HCT116 (cell line): ENCODE results near the gene SH3BP1. TPM values are rescaled to one million over a fixed set of nuclear protein-coding genes. Genes with fewer than 3 reads are reported as not detected.

Source experiments
- ATAC-seq: fragments of 200-7000 bp; cut with Tn5 transposase; 2 replicates; pipeline ENCODE4 v1.9.1; 2020; ENCODE audit warnings: mild to moderate bottlenecking, moderate library complexity
- BruUV-seq: library from RNA; stranded (reverse); fragments of 400-500 nt; replicated peaks from 2 replicates; lab custom pipeline; 2021; lab: Mats Ljungman, UMichigan
- CTCF ChIA-PET: fragments of 300-600 bp; sonication (Branson Sonifier 250); formaldehyde crosslinking; loops from one replicate; lab custom pipeline; 2021; ENCODE audit warnings: antibody characterized with exemption; lab: Charles Lee
- POLR2A ChIA-PET: fragments of 300-600, 350-600 bp; sonication (Branson Sonifier 250); formaldehyde crosslinking; loops from one replicate; lab custom pipeline; 2021; ENCODE audit warnings: antibody characterized with exemption; lab: Charles Lee
- RAD21 ChIA-PET, 2 experiments: fragments of 300-600 bp; sonication (Branson Sonifier 250); formaldehyde crosslinking; loops; one replicate each; lab custom pipeline; 2023; ENCODE audit warnings: low total read pairs in 2 of 2; ENCODE audit not compliant: uncharacterized antibody in 2 of 2, unreplicated experiment in 2 of 2, low non-redundant PET in 1 of 2; lab: Charles Lee
- DNase-seq: peaks from one replicate; pipeline ENCODE4 v3.0.0-alpha.2; 2010; ENCODE audit warnings: low read depth, low spot score
- H2AFZ ChIP-seq: fragments of 200-600 bp; shearing (Covaris generic), sonication (generic); 2 replicates; pipeline ENCODE4 v1.6.1; 2017; ENCODE audit warnings: low read depth, mixed run types, mixed read lengths, antibody characterized with exemption, low read length; ENCODE audit not compliant: poor library complexity, severe bottlenecking
- H3K27ac ChIP-seq: 2 replicates; pipeline ENCODE4 v1.5.1; 2012; ENCODE audit warnings: low read depth, low read length
- H3K27me3 ChIP-seq: fragments of 200-600 bp; sonication (generic); 2 replicates; pipeline ENCODE4 v1.6.1; 2016; ENCODE audit warnings: mixed run types, low read length, mixed read lengths; ENCODE audit not compliant: insufficient read depth
- H3K36me3 ChIP-seq, 2 experiments: fragments of 200-500 bp in 1 of 2; fragments of 200-600 bp in 1 of 2; sonication (Bioruptor generic) in 1 of 2; sonication (generic) in 1 of 2; 2 replicates each; pipeline versions ENCODE4 v1.5.1 to v1.6.1; 2014 to 2016; ENCODE audit warnings: low read length in 2 of 2, inconsistent platforms in 1 of 2, mixed read lengths in 1 of 2, mixed run types in 1 of 2; ENCODE audit not compliant: insufficient read depth in 2 of 2, control insufficient read depth in 1 of 2
- H3K4me1 ChIP-seq, 2 experiments: fragments of 200-600 bp in 1 of 2; sonication (generic) in 1 of 2; 2 replicates each; pipeline versions ENCODE4 v1.5.1 to v1.6.1; 2012 to 2017; ENCODE audit warnings: low read length in 2 of 2, inconsistent platforms in 1 of 2, mild to moderate bottlenecking in 1 of 2, mixed read lengths in 1 of 2, mixed run types in 1 of 2, moderate library complexity in 1 of 2; ENCODE audit not compliant: insufficient read depth in 2 of 2, control insufficient read depth in 1 of 2
- H3K4me2 ChIP-seq: fragments of 200-600 bp; sonication (generic); 2 replicates; pipeline ENCODE4 v1.6.1; 2017; ENCODE audit warnings: mixed run types, low read length, mixed read lengths
- H3K4me3 ChIP-seq, 2 experiments: fragments of 200-600 bp in 1 of 2; sonication (generic) in 1 of 2; replicated peaks in 1 of 2; 2 replicates each; pipeline ENCODE4 v1.5.1; 2011 to 2016; ENCODE audit warnings: low read length in 2 of 2, control low read depth in 1 of 2, low read depth in 1 of 2, mild to moderate bottlenecking in 1 of 2, mixed read lengths in 1 of 2, mixed run types in 1 of 2
- H3K79me2 ChIP-seq: fragments of 200-600 bp; sonication (generic); 2 replicates; pipeline ENCODE4 v1.6.1; 2017; ENCODE audit warnings: mild to moderate bottlenecking, mixed run types, low read length, moderate library complexity, mixed read lengths; ENCODE audit not compliant: insufficient read depth
- H3K9ac ChIP-seq: fragments of 200-600 bp; sonication (generic); 2 replicates; pipeline ENCODE4 v1.6.1; 2016; ENCODE audit warnings: low read length, mixed read lengths
- H3K9me2 ChIP-seq: fragments of 200-600 bp; sonication (generic), shearing (Covaris generic); 2 replicates; pipeline ENCODE4 v1.6.1; 2017; ENCODE audit warnings: mixed run types, mild to moderate bottlenecking, moderate library complexity; ENCODE audit not compliant: insufficient read depth
- H3K9me3 ChIP-seq, 2 experiments: fragments of 200-500 bp in 1 of 2; fragments of 200-600 bp in 1 of 2; sonication (Bioruptor generic) in 1 of 2; sonication (generic) in 1 of 2; 2 replicates each; pipeline ENCODE4 v1.6.1; 2014 to 2017; ENCODE audit warnings: low read length in 2 of 2, mixed read lengths in 2 of 2, inconsistent platforms in 1 of 2, low read depth in 1 of 2, mild to moderate bottlenecking in 1 of 2, mixed run types in 1 of 2, moderate library complexity in 1 of 2; ENCODE audit not compliant: control insufficient read depth in 1 of 2, insufficient read depth in 1 of 2
- H4K20me1 ChIP-seq: fragments of 200-600 bp; sonication (generic), shearing (Covaris generic); 2 replicates; pipeline ENCODE4 v1.6.1; 2017; ENCODE audit warnings: mixed run types, mild to moderate bottlenecking, moderate library complexity; ENCODE audit not compliant: insufficient read depth
- ATF3 ChIP-seq: IDR thresholded peaks from 2 replicates; pipeline ENCODE4 v1.6.1; 2012
- CBX3 ChIP-seq: IDR thresholded peaks from 2 replicates; pipeline ENCODE4 v1.6.1; 2012; ENCODE audit warnings: low read depth
- CEBPB ChIP-seq: IDR thresholded peaks from 2 replicates; pipeline ENCODE4 v1.6.1; 2012; ENCODE audit warnings: low read depth
- CTCF ChIP-seq, 3 experiments: fragments of 200-600 bp in 1 of 3; sonication (generic) in 1 of 3; IDR thresholded peaks in 2 of 3; conservative IDR thresholded peaks in 1 of 3; 2 replicates each; pipeline ENCODE4 v1.5.1; 2012 to 2017; ENCODE audit warnings: low read depth in 2 of 3, low read length in 2 of 3, antibody characterized with exemption in 1 of 3, borderline replicate concordance in 1 of 3, control low read depth in 1 of 3, mild to moderate bottlenecking in 1 of 3, mixed read lengths in 1 of 3, mixed run types in 1 of 3, moderate library complexity in 1 of 3; ENCODE audit not compliant: insufficient read depth in 1 of 3
- EGR1 ChIP-seq: IDR thresholded peaks from 2 replicates; pipeline ENCODE4 v1.6.1; 2012; ENCODE audit warnings: low read depth
- ELF1 ChIP-seq: IDR thresholded peaks from 2 replicates; pipeline ENCODE4 v1.6.1; 2012; ENCODE audit warnings: low read depth, borderline replicate concordance
- EZH2phosphoT487 ChIP-seq: fragments of 200-600 bp; IDR thresholded peaks from 2 replicates; pipeline ENCODE4 v1.6.1; 2018; ENCODE audit warnings: antibody characterized with exemption, borderline replicate concordance
- FOSL1 ChIP-seq: IDR thresholded peaks from 2 replicates; pipeline ENCODE4 v1.6.1; 2012; ENCODE audit warnings: low read depth
- JUND ChIP-seq: IDR thresholded peaks from 2 replicates; pipeline ENCODE4 v1.6.1; 2012
- MAX ChIP-seq: IDR thresholded peaks from 2 replicates; pipeline ENCODE4 v1.6.1; 2012
- POLR2AphosphoS5 ChIP-seq: IDR thresholded peaks from 2 replicates; pipeline ENCODE4 v1.6.1; 2011; ENCODE audit warnings: mild to moderate bottlenecking, low read depth, low read length, moderate library complexity
- REST ChIP-seq: IDR thresholded peaks from 2 replicates; pipeline ENCODE4 v1.6.1; 2012; ENCODE audit warnings: low read depth
- SIN3A ChIP-seq: IDR thresholded peaks from 2 replicates; pipeline ENCODE4 v1.6.1; 2012; ENCODE audit warnings: low read depth
- SP1 ChIP-seq: IDR thresholded peaks from 2 replicates; pipeline ENCODE4 v1.6.1; 2012; ENCODE audit warnings: low read depth
- SRF ChIP-seq: IDR thresholded peaks from 2 replicates; pipeline ENCODE4 v1.6.1; 2012; ENCODE audit warnings: low read depth
- TCF7L2 ChIP-seq: IDR thresholded peaks from 2 replicates; pipeline ENCODE4 v1.7.0; 2011; ENCODE audit warnings: borderline replicate concordance, inconsistent platforms; ENCODE audit not compliant: insufficient read depth, insufficient read length; ENCODE audit errors: extremely low read depth
- YY1 ChIP-seq: IDR thresholded peaks from 2 replicates; pipeline ENCODE4 v1.6.1; 2011; ENCODE audit warnings: low read length, low read depth, moderate library complexity, mild to moderate bottlenecking; ENCODE audit not compliant: insufficient replicate concordance; ENCODE audit errors: extremely low read depth
- ZFX ChIP-seq: fragments of 450-650 bp; IDR thresholded peaks from 2 replicates; pipeline ENCODE4 v1.6.1; 2017
- ZNF274 ChIP-seq: fragments of 200-500 bp; sonication (Bioruptor generic); IDR thresholded peaks from 2 replicates; pipeline ENCODE4 v1.6.1; 2014; ENCODE audit warnings: mild to moderate bottlenecking, low read depth, low read length, inconsistent platforms
- intact Hi-C: fragments of 100-400 bp; cut with micrococcal nuclease; formaldehyde crosslinking; loops from 2 replicates; pipeline ENCODE4 v1.10.0; 2022
- total RNA-seq: library from RNA; stranded (reverse); gene quantifications from one replicate; pipeline ENCODE4 v1.2.1, GENCODE V29; 2021; ENCODE audit not compliant: unreplicated experiment

Gene SH3BP1
- total RNA-seq, 1 experiment from 2014 or later: 48.4 TPM

- POLR2A ChIA-PET: interaction anchor here (1.0 to 4.5 kb wide), 2 partner anchors 10 to 14 kb away, joined by 3 to 23 read pairs; partner anchors contain the start of gene LGALS1
- no peak overlapping the region for H3K27ac ChIP-seq
- H4K20me1 ChIP-seq: no peaks in the 10 kb centered on the region
- no TSS peak for BruUV-seq
- CTCF ChIA-PET: interaction anchor here (0.7 to 2.2 kb wide), 4 partner anchors 9 to 130 kb away, joined by 3 to 11 read pairs (median 4); no protein-coding TSS in a partner anchor
- no peak overlapping the region for H3K9ac ChIP-seq
- peaks cover 8 to 25% of the 10 kb centered on the region in 2 experiments; a peak in 1 of 4 replicates for H3K36me3 ChIP-seq
- no peaks in the 10 kb centered on the region for H3K9me2 ChIP-seq
- H3K9me3 ChIP-seq: no peaks in the 10 kb centered on the region
- no peak for DNase-seq
- no peak overlapping the region for H3K4me3 ChIP-seq
- no peak overlapping the region for H2AFZ ChIP-seq
- intact Hi-C loops: no loop called here
- TF ChIP-seq TCF7L2 (no peak), ELF1 (no peak), ZFX (no peak), CEBPB (no peak), EGR1 (no peak), SP1 (no peak), SRF (no peak), ATF3 (no peak), ZNF274 (no peak), SIN3A (no peak), CBX3 (no peak), POLR2AphosphoS5 (no peak), EZH2phosphoT487 (no peak), REST (no peak), MAX (no peak), JUND (no peak), FOSL1 (no peak), YY1 (no peak), CTCF (IDR thresholded peaks at IDR 0.05 in 2 of 3, conservative IDR thresholded peaks at IDR 0.05 in 1 of 3; ENCODE audit: borderline replicate concordance in 1 of 3, insufficient read depth in 1 of 3, low read depth in 2 of 3, low read length in 2 of 3) (no peak)
- no peaks in the 10 kb centered on the region for H3K27me3 ChIP-seq
- peaks cover 55% of the 10 kb centered on the region for H3K79me2 ChIP-seq
- RAD21 ChIA-PET: interaction anchor here in 1 of 2 experiments (0.5 kb wide), 1 partner anchor 21 kb away, joined by 5 read pairs; no protein-coding TSS in a partner anchor
- no peak for ATAC-seq
- no peak overlapping the region for H3K4me2 ChIP-seq
- H3K4me1 ChIP-seq: peaks cover 11 to 40% of the 10 kb centered on the region in 2 experiments; a peak in 3 of 4 replicates
These were observed 22.6 kb downstream of the SH3BP1 start for GRCh38 chr22:37662039-37662438.
